K562 treated with DMSO at 1 percent for 12 hours (cell line): ENCODE results near the gene PTPRT. TPM values are rescaled to one million over a fixed set of nuclear protein-coding genes. Genes with fewer than 3 reads are reported as not detected.

Experiments
- total RNA-seq: library from RNA; unstranded; fragments of 300-600 nt; gene quantifications from 2 replicates; pipeline ENCODE4 v1.2.3, GENCODE V29; 2022; ENCODE audit not compliant: insufficient read depth

PTPRT gene
- not detected in 2 replicates for total RNA-seq

GRCh38 chr20:43189554-43190331 is at the start of gene PTPRT:
Gene PTPRT, minus strand, starts transcription at chr20:43189906. Its CDS starts 173 bp downstream, at chr20:43189733.

